Measurements from ENCODE around the gene UBE2D2. TPM values are rescaled to one million over a fixed set of nuclear protein-coding genes. Genes with fewer than 3 reads are reported as not detected.
A peak's percentile ranks its signal among the peaks of the same experiment; 100 is the strongest.

Gene UBE2D2
- total RNA-seq, 1 experiment from 2014 or later: 105 TPM

GRCh38 chr5:139658928-139659667 lies 98.0 kb downstream of the UBE2D2 start:
- Histone ChIP-seq H3K36me3 (ENCODE audit: insufficient read depth, low read length) (no peaks in the 10 kb centered on the region), H4K20me1 (ENCODE audit: insufficient read depth, low read depth, low read length) (peaks cover 6% of the 10 kb centered on the region; the same call in 1 of the 2 replicates), H3K27ac (ENCODE audit: low read length) (no peak overlapping the region), H3K27me3 (ENCODE audit: low read length) (no peaks in the 10 kb centered on the region), H3K79me2 (ENCODE audit: low read length) (no peaks in the 10 kb centered on the region), H3K4me1 (ENCODE audit: low read length) (peaks cover 8% of the 10 kb centered on the region), H3K9me3 (ENCODE audit: low read length) (no peaks in the 10 kb centered on the region), H3K9me2 (replicated peaks; ENCODE audit: insufficient read depth, low read length) (no peaks in the 10 kb centered on the region), H2AFZ (ENCODE audit: low read length) (no peak overlapping the region), H3K9ac (ENCODE audit: low read length) (no peak overlapping the region), H3K4me2 (ENCODE audit: low read depth, low read length, poor library complexity, severe bottlenecking) (no peak overlapping the region), H3K4me3 (ENCODE audit: low read length) (no peak overlapping the region)
- no peak for DNase-seq

- Histone ChIP-seq H2AFZ (ENCODE audit: low read length) (no peak overlapping the region), H3K9me2 (replicated peaks; ENCODE audit: insufficient read depth, low read length) (no peaks in the 10 kb centered on the region), H3K27me3 (ENCODE audit: low read length) (no peaks in the 10 kb centered on the region), H3K9ac (ENCODE audit: low read length) (no peak overlapping the region), H3K4me2 (ENCODE audit: low read depth, low read length, poor library complexity, severe bottlenecking) (no peak overlapping the region), H3K9me3 (ENCODE audit: low read length) (no peaks in the 10 kb centered on the region), H3K4me3 (ENCODE audit: low read length) (no peak overlapping the region), H3K36me3 (ENCODE audit: insufficient read depth, low read length) (no peaks in the 10 kb centered on the region), H3K27ac (ENCODE audit: low read length) (no peak overlapping the region), H4K20me1 (ENCODE audit: insufficient read depth, low read depth, low read length) (peaks cover 3% of the 10 kb centered on the region; the same call in 1 of the 2 replicates), H3K79me2 (ENCODE audit: low read length) (no peaks in the 10 kb centered on the region), H3K4me1 (ENCODE audit: low read length) (peaks cover 14% of the 10 kb centered on the region)
- DNase-seq: no peak
Observed at GRCh38 chr5:139659695-139660101, 98.6 kb downstream of the UBE2D2 start.

GRCh38 chr5:139660105-139660922 lies 99.2 kb downstream of the UBE2D2 start:
- Histone ChIP-seq H3K27me3 (ENCODE audit: low read length) (no peaks in the 10 kb centered on the region), H3K9ac (ENCODE audit: low read length) (no peak overlapping the region), H3K79me2 (ENCODE audit: low read length) (no peaks in the 10 kb centered on the region), H3K36me3 (ENCODE audit: insufficient read depth, low read length) (no peaks in the 10 kb centered on the region), H3K4me1 (ENCODE audit: low read length) (peaks cover 14% of the 10 kb centered on the region), H3K9me3 (ENCODE audit: low read length) (no peaks in the 10 kb centered on the region), H3K27ac (ENCODE audit: low read length) (no peak overlapping the region), H3K9me2 (replicated peaks; ENCODE audit: insufficient read depth, low read length) (no peaks in the 10 kb centered on the region), H3K4me3 (ENCODE audit: low read length) (no peak overlapping the region), H4K20me1 (ENCODE audit: insufficient read depth, low read depth, low read length) (no peaks in the 10 kb centered on the region), H3K4me2 (ENCODE audit: low read depth, low read length, poor library complexity, severe bottlenecking) (no peak overlapping the region), H2AFZ (ENCODE audit: low read length) (no peak overlapping the region)
- DNase-seq: no peak

GRCh38 chr5:139660923-139661814 lies 100.0 kb downstream of the UBE2D2 start:
- H2AFZ ChIP-seq (ENCODE audit: low read length): no peak overlapping the region
- no peaks in the 10 kb centered on the region for H3K9me3 ChIP-seq (ENCODE audit: low read length)
- no peaks in the 10 kb centered on the region for H3K27me3 ChIP-seq (ENCODE audit: low read length)
- H3K9ac ChIP-seq (ENCODE audit: low read length): no peak overlapping the region
- no peaks in the 10 kb centered on the region for H3K36me3 ChIP-seq (ENCODE audit: insufficient read depth, low read length)
- DNase-seq: peak; percentile 54
- no peaks in the 10 kb centered on the region for H4K20me1 ChIP-seq (ENCODE audit: insufficient read depth, low read depth, low read length)
- no peak overlapping the region for H3K27ac ChIP-seq (ENCODE audit: low read length)
- no peak overlapping the region for H3K4me2 ChIP-seq (ENCODE audit: low read depth, low read length, poor library complexity, severe bottlenecking)
- H3K4me1 ChIP-seq (ENCODE audit: low read length): peaks cover 14% of the 10 kb centered on the region
- no peaks in the 10 kb centered on the region for H3K9me2 ChIP-seq (replicated peaks; ENCODE audit: insufficient read depth, low read length)
- H3K79me2 ChIP-seq (ENCODE audit: low read length): no peaks in the 10 kb centered on the region
- H3K4me3 ChIP-seq (ENCODE audit: low read length): no peak overlapping the region

- Histone ChIP-seq H2AFZ (ENCODE audit: low read length) (no peak overlapping the region), H3K4me3 (ENCODE audit: low read length) (no peak overlapping the region), H3K9me2 (replicated peaks; ENCODE audit: insufficient read depth, low read length) (no peaks in the 10 kb centered on the region), H4K20me1 (ENCODE audit: insufficient read depth, low read depth, low read length) (no peaks in the 10 kb centered on the region), H3K9me3 (ENCODE audit: low read length) (no peaks in the 10 kb centered on the region), H3K27ac (ENCODE audit: low read length) (no peak overlapping the region), H3K4me1 (ENCODE audit: low read length) (peaks cover 14% of the 10 kb centered on the region), H3K36me3 (ENCODE audit: insufficient read depth, low read length) (no peaks in the 10 kb centered on the region), H3K79me2 (ENCODE audit: low read length) (no peaks in the 10 kb centered on the region), H3K9ac (ENCODE audit: low read length) (no peak overlapping the region), H3K27me3 (ENCODE audit: low read length) (no peaks in the 10 kb centered on the region), H3K4me2 (ENCODE audit: low read depth, low read length, poor library complexity, severe bottlenecking) (no peak overlapping the region)
- DNase-seq: no peak
Observed at GRCh38 chr5:139662617-139663016, 101.5 kb downstream of the UBE2D2 start.

DNA sequence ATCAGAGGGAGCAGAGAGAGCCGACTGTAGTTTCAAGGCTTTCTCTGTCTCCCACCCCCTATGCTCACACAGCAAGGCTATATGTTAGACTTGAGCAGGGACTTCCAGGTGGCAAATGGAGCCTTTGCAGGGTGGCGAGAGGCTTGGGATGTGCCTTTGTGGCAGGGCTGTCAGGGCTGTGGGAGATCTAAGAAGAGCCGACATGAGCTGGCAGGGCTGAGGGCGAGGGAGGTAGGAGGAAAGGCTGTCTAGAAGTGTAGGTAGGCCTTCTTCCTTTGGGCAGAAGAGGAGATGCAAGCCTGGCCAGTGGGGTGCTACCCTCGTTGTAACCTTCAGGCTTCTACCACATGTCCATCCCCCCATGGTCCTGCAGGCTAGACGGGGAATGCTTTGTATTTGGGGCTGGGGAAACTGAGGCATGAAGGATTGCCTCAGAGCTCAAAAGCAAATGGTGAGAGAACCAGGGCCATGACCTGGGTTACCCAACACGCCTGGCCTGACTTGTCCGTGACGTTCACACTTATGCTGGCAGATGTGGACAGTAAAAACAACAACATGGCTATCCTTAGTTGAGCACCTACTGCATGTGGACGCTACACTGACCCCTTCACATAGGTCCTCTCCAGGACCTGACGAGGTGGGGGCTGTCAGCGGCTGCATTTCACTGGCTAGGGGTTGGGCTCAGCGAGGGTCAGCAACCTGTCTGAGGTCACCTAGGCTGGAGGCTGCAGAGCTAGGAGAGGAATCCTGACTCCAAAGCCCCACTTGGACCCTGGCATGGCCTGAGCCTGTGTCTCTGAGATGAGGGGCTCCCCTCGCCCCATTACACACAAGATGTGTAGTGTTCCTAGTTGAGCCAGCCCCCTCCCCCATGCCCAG lies 102.3 kb downstream of the UBE2D2 start:
- no peaks in the 10 kb centered on the region for H3K9me3 ChIP-seq (ENCODE audit: low read length)
- peaks cover 22% of the 10 kb centered on the region for H3K4me1 ChIP-seq (ENCODE audit: low read length)
- H3K27me3 ChIP-seq (ENCODE audit: low read length): no peaks in the 10 kb centered on the region; the same call in 1 of the 2 replicates
- no peaks in the 10 kb centered on the region for H4K20me1 ChIP-seq (ENCODE audit: insufficient read depth, low read depth, low read length)
- no peaks in the 10 kb centered on the region for H3K36me3 ChIP-seq (ENCODE audit: insufficient read depth, low read length)
- no peaks in the 10 kb centered on the region for H3K9me2 ChIP-seq (replicated peaks; ENCODE audit: insufficient read depth, low read length)
- DNase-seq: no peak
- no peak overlapping the region for H3K9ac ChIP-seq (ENCODE audit: low read length)
- H3K4me2 ChIP-seq (ENCODE audit: low read depth, low read length, poor library complexity, severe bottlenecking): no peak overlapping the region
- no peak overlapping the region for H3K4me3 ChIP-seq (ENCODE audit: low read length)
- H3K27ac ChIP-seq (ENCODE audit: low read length): no peak overlapping the region
- no peak overlapping the region for H2AFZ ChIP-seq (ENCODE audit: low read length)
- no peaks in the 10 kb centered on the region for H3K79me2 ChIP-seq (ENCODE audit: low read length)

DNA sequence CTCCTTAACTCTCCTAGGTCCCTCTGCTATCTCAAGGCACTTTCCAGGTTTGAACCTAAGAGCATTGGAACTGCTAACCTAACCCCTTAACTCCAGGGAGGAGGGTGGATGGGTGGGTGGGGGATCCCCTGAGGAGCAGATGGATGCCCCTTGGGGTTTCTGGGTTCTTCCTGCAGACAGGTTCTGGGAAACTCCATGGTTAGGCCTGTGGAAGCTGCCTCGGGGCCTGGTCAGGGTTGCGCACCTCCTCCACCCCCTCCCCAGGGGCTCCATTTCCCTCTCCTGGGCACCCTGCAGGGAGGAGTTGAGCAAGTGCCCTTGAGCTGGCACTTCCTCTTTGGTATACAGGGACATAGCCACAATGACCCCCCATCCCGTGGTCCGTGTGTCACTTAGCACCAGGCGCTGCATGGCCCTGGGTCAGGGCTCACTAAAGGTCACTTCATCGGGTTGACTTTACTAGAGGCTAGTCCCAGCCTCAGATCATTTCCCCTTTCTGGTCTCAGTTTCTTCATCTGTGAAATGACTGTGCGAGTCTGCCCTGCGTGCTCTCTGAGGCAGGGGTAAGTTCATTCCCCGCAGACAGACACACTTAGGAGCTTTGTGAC lies 103.1 kb downstream of the UBE2D2 start:
- Histone ChIP-seq H3K4me2 (ENCODE audit: low read depth, low read length, poor library complexity, severe bottlenecking) (no peak overlapping the region), H3K4me1 (ENCODE audit: low read length) (peaks cover 29% of the 10 kb centered on the region), H3K79me2 (ENCODE audit: low read length) (no peaks in the 10 kb centered on the region), H2AFZ (ENCODE audit: low read length) (no peak overlapping the region), H3K27ac (ENCODE audit: low read length) (no peak overlapping the region), H3K4me3 (ENCODE audit: low read length) (no peak overlapping the region), H3K27me3 (ENCODE audit: low read length) (no peaks in the 10 kb centered on the region; the same call in 1 of the 2 replicates), H3K9me3 (ENCODE audit: low read length) (no peaks in the 10 kb centered on the region), H3K9ac (ENCODE audit: low read length) (no peak overlapping the region), H3K9me2 (replicated peaks; ENCODE audit: insufficient read depth, low read length) (no peaks in the 10 kb centered on the region), H4K20me1 (ENCODE audit: insufficient read depth, low read depth, low read length) (no peaks in the 10 kb centered on the region), H3K36me3 (ENCODE audit: insufficient read depth, low read length) (no peaks in the 10 kb centered on the region)
- DNase-seq: no peak

All from Karpas-422 (cell line).